Anterior cingulate cortex (tissue), 58 donors: ENCODE data around the gene PDIA3.
"Not testable (repeated sequence)": the region's sequence is repeated elsewhere in the genome, so short reads cannot be mapped to it uniquely, and the experiment has no call there.

ENCODE experiments used
- DNase-seq, 58 donors: peaks; one replicate each; lab custom pipeline; 2025; lab: John Stamatoyannopoulos, UW

The PDIA3 gene

DNA sequence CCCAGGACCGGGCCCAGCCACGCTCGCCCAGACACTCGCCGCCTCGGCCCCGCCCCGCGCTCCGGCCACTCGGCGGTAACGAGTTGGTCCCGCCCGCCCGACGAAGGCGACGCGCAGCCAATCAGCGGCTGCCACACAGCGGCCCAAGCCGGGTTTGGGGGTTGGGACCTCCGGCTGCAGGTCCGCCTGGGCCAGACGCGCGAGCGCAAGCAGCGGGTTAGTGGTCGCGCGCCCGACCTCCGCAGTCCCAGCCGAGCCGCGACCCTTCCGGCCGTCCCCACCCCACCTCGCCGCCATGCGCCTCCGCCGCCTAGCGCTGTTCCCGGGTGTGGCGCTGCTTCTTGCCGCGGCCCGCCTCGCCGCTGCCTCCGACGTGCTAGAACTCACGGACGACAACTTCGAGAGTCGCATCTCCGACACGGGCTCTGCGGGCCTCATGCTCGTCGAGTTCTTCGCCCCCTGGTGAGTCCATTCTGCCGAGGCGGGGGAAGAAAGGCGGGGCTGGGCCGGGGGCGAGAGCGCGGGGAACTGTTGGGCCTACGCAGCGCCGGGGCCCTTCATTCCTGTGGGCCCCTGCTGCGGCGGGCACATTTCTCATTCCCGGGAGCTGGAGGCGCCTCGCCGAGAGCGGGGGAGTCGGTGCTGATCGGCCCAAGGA, at the start of gene PDIA3:
TSS of gene PDIA3 (plus strand) at position 194 of the 658 bp plus-strand sequence. CDS start at position 296, 102 bp downstream.
- peak; percentile 47 to 96 (median 90) for DNase-seq

DNA sequence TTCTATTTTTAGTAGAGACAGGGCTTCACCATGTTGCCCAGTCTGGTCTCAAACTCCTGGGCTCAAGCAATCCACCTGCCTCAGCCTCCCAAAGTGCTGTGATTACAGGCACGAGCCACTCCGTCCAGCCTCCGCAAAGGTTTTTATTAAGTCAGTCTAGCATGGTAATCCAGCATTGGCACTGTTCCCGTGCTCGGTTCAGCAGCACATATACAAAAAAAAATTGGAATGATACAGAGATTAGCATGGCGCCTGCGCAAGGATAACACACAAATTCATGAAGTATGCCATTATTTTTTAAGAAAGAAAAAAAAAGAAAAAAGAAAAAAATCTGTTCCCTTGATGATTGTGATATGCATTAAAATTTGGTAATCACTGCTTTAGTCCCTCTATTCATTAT, 44.1 kb upstream of the PDIA3 start:
- DNase-seq, result peak in 1 of 58 donors; percentile 4

DNA sequence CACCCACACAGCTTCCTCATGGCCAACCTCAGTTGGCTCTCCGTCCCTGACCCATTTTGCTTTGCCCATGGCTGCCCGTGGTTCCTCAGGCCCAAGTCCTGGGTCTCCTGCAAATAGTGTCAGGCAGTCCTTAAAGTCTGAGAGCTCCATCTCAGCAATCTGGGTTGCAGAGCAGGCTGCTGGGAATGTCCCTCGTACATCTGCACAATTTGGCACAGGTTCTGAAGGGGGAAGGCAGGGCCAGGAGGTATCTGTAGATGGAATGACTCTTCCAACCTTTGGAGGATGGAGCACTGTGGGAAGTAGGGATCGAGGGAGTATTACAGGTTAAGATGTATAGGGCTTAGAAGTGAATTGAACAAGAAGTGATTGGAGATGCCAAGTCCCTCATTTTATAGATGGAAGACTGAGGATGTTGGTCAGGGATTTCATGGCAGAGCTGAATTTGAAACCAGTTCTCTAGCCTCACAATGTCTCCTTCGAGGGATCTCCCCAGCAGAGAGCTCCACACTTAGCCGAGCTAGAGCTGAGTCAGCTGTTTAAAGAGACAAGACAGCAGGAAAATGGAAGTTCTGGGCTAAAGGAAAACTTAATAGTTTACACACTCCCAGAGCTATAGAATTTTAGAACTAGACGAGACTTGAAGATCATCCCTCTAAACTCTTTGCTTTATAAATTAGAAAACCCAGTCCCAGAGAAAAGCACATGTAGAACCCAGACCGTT, 43.4 kb upstream of the PDIA3 start:
- no peak for DNase-seq

GRCh38 chr15:43710431-43711131, 35.7 kb upstream of the PDIA3 start:
- not testable (repeated sequence) for DNase-seq

- no peak for DNase-seq
Measured at GRCh38 chr15:43723151-43723550, 23.1 kb upstream of the PDIA3 start.

GRCh38 chr15:43726306-43726705, 19.9 kb upstream of the PDIA3 start:
- DNase-seq, result not testable (repeated sequence)

GRCh38 chr15:43728053-43728725, 18.0 kb upstream of the PDIA3 start:
- peak in 1 of 58 donors; percentile 28 for DNase-seq

DNA sequence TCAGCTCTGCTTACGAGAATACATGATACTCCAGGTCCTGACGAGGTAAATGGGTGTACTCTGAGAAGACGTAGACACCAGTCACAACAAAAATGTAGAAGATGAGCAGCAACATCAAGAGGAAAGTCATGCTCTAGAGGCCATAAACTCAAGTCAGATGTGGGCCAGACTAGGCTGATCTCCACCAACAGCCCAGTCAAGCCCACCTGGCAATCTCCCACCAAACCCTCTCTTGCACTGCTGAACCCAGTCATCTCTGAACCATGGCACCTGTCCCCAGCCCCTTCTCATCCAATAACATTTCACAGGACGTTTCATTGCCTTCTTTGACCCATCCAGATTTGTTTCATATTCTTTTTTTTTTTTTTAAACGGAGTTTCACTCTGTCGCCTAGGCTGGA, 10.8 kb upstream of the PDIA3 start:
- no peak for DNase-seq

DNA sequence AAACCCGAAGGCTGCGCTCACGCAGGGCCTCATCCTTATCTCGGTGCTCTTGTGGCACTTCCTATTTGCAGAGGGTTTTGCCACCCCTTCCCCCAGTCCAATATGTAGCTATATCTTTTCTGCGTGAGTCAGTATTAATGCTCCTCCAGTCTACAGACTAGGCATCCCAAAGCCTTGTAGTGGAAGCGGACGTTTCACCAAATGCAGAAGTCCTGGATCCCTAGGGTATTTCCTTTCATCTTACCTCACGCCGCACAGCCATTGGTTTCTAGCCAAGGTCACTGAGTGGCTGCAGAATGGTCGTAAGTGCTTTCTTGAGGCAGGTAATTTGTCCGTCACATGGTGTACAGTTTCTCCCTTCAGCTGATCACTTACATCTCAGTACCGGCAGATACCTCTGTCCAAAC, 668 bp downstream of the PDIA3 start:
- peak in 3 of 58 donors; percentile 28 to 33 (median 30) for DNase-seq

- no peak for DNase-seq
Measured at GRCh38 chr15:43748376-43748775, 2.1 kb downstream of the PDIA3 start.

DNA sequence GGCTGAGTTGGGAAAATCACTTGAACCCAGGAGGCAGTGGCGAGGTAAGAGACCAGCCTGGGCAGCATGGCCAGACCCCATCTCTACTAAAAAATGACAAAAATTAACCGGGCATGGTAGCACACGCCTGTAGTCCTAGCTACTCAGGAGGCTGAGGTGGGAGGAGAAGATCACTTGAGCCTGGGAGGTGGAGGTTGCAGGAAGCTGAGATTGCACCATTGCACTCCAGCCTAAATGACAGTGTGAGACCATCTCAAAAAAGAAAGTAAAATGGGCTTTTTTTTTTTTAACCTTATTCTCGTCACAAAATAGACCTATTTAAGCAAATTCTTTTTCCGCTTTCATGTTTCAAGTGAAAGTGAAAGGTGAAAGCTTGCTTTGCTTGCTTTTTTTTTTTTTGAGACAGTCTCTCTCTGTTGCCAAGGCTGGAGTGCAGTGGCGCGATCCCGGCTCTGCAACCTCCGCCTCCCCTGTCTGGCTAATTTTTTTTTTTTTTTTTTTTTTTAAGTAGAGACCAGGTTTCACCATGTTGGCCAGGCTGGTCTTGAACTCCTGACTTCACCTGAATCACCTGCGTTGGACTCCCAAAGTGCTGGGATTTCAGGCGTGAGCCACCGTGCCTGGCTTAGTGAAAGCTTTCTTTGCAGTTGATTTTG, 3.6 kb downstream of the PDIA3 start:
- DNase-seq, result no peak

GRCh38 chr15:43751885-43752284, 5.6 kb downstream of the PDIA3 start:
- DNase-seq, result no peak

GRCh38 chr15:43762824-43763223, 16.6 kb downstream of the PDIA3 start:
- DNase-seq, result no peak

- DNase-seq, result no peak
Measured at GRCh38 chr15:43763819-43764446, 17.7 kb downstream of the PDIA3 start.

- DNase-seq, result peak in 18 of 58 donors; percentile 3 to 73 (median 14)
Measured at GRCh38 chr15:43769584-43770228, 23.5 kb downstream of the PDIA3 start.

GRCh38 chr15:43771816-43772215, 25.6 kb downstream of the PDIA3 start:
- DNase-seq, result no peak

DNA sequence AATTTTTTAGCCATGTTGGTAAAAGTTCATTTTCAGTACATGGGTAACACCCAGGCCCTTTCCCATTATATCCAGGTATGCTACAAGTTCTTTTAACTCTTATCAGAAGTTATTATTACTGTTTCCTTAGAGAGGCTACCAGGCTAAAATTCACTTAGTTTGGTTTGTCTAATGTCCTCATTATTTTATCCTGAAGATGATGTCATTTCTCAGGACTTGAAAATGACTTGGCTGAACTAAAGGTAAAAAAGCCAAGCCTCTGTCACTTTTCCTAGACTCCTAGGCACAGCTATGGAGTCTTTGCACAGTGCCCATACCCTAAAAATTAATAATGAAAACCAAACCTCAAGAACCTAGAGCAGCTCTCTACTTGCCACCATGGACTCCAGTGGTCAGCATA, 26.4 kb downstream of the PDIA3 start:
- no peak for DNase-seq

DNA sequence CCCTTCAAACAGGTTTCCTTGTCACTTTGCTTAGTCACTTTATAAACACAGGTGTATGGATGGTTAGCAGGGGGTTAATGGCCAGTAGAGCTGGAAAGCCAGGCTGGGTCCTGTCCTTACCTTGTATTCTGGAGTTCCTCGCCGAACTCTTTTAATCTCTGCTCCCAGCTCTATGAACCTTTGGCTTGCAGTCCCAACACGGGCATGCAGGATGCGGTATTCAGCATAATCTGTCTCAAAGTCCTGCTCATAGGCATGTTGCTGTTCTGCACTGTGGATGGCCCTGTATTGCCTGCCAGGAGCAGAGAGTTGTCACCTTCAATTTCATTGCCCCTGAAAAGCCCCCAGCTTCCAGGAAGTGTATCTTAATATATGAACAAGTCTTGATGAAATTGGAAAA, 27.8 kb downstream of the PDIA3 start:
- no peak for DNase-seq

GRCh38 chr15:43775411-43775965, 29.2 kb downstream of the PDIA3 start:
- DNase-seq, result peak in 10 of 58 donors; percentile 10 to 50 (median 24)
